ENCODE measurements around the gene TTC16.
"Not testable (repeated sequence)": the region's sequence is repeated elsewhere in the genome, so short reads cannot be mapped to it uniquely, and the experiment has no call there.

The TTC16 gene

GRCh38 chr9:127753622-127754021 is 37.7 kb downstream of the TTC16 start:
- H3K9ac ChIP-seq (ENCODE audit: low read depth, low read length): no peak overlapping the region; the same call in 1 of the 2 replicates

GRCh38 chr9:127754099-127755060 is 38.5 kb downstream of the TTC16 start:
- H3K4me1 ChIP-seq (ENCODE audit: insufficient read depth, low read length): no peaks in the 10 kb centered on the region; the same call in 1 of the 2 replicates
- no peaks in the 10 kb centered on the region for H3K9me3 ChIP-seq (ENCODE audit: control insufficient read depth, insufficient read depth, low read length)
- no peaks in the 10 kb centered on the region; the same call in 1 of the 2 replicates for H3K36me3 ChIP-seq (ENCODE audit: insufficient read depth, low read length)
- H3K9ac ChIP-seq (ENCODE audit: low read depth, low read length): peak overlapping the region; percentile 58

More at GRCh38 chr9:127753622-127754021, 37.7 kb downstream of the TTC16 start:
- no peaks in the 10 kb centered on the region; the same call in 1 of the 2 replicates for H3K36me3 ChIP-seq (ENCODE audit: insufficient read depth, low read length)
- H3K4me1 ChIP-seq (ENCODE audit: insufficient read depth, low read length): no peaks in the 10 kb centered on the region; the same call in 1 of the 2 replicates
- H3K9me3 ChIP-seq (ENCODE audit: control insufficient read depth, insufficient read depth, low read length): no peaks in the 10 kb centered on the region

- Histone ChIP-seq H3K9ac (ENCODE audit: low read depth, low read length) (peak overlapping the region; percentile 58), H3K4me1 (ENCODE audit: insufficient read depth, low read length) (no peaks in the 10 kb centered on the region; the same call in 1 of the 2 replicates), H3K36me3 (ENCODE audit: insufficient read depth, low read length) (no peaks in the 10 kb centered on the region; the same call in 1 of the 2 replicates), H3K9me3 (ENCODE audit: control insufficient read depth, insufficient read depth, low read length) (no peaks in the 10 kb centered on the region)
Observed at GRCh38 chr9:127755061-127756060, 39.5 kb downstream of the TTC16 start.

- Histone ChIP-seq H3K9me3 (ENCODE audit: control insufficient read depth, insufficient read depth, low read length) (no peaks in the 10 kb centered on the region), H3K36me3 (ENCODE audit: insufficient read depth, low read length) (no peaks in the 10 kb centered on the region), H3K4me1 (ENCODE audit: insufficient read depth, low read length) (no peaks in the 10 kb centered on the region; the same call in 1 of the 2 replicates), H3K9ac (ENCODE audit: low read depth, low read length) (no peak overlapping the region)
Observed at GRCh38 chr9:127756233-127756632, 40.4 kb downstream of the TTC16 start.

GRCh38 chr9:127756776-127757175 is 40.9 kb downstream of the TTC16 start:
- H3K36me3 ChIP-seq (ENCODE audit: insufficient read depth, low read length); H3K9ac ChIP-seq (ENCODE audit: low read depth, low read length); H3K9me3 ChIP-seq (ENCODE audit: control insufficient read depth, insufficient read depth, low read length); H3K4me1 ChIP-seq (ENCODE audit: insufficient read depth, low read length): not testable (repeated sequence)

GRCh38 chr9:127758843-127759242 is 43.0 kb downstream of the TTC16 start:
- no peaks in the 10 kb centered on the region for H3K9me3 ChIP-seq (ENCODE audit: control insufficient read depth, insufficient read depth, low read length)
- peaks cover 13% of the 10 kb centered on the region for H3K4me1 ChIP-seq (ENCODE audit: insufficient read depth, low read length)
- H3K36me3 ChIP-seq (ENCODE audit: insufficient read depth, low read length): no peaks in the 10 kb centered on the region
- no peak overlapping the region for H3K9ac ChIP-seq (ENCODE audit: low read depth, low read length)

GRCh38 chr9:127761061-127761460 is 45.2 kb downstream of the TTC16 start:
- Histone ChIP-seq H3K9ac (ENCODE audit: low read depth, low read length) (no peak overlapping the region), H3K9me3 (ENCODE audit: control insufficient read depth, insufficient read depth, low read length) (no peaks in the 10 kb centered on the region), H3K36me3 (ENCODE audit: insufficient read depth, low read length) (no peaks in the 10 kb centered on the region), H3K4me1 (ENCODE audit: insufficient read depth, low read length) (peaks cover 19% of the 10 kb centered on the region)

- Histone ChIP-seq H3K9ac (ENCODE audit: low read depth, low read length) (no peak overlapping the region), H3K36me3 (ENCODE audit: insufficient read depth, low read length) (no peaks in the 10 kb centered on the region), H3K4me1 (ENCODE audit: insufficient read depth, low read length) (peaks cover 19% of the 10 kb centered on the region), H3K9me3 (ENCODE audit: control insufficient read depth, insufficient read depth, low read length) (no peaks in the 10 kb centered on the region)
Observed at GRCh38 chr9:127761491-127761956, 45.6 kb downstream of the TTC16 start.

- H3K4me1 ChIP-seq (ENCODE audit: insufficient read depth, low read length): peaks cover 19% of the 10 kb centered on the region
- no peaks in the 10 kb centered on the region for H3K36me3 ChIP-seq (ENCODE audit: insufficient read depth, low read length)
- no peak overlapping the region for H3K9ac ChIP-seq (ENCODE audit: low read depth, low read length)
- no peaks in the 10 kb centered on the region for H3K9me3 ChIP-seq (ENCODE audit: control insufficient read depth, insufficient read depth, low read length)
Observed at GRCh38 chr9:127762111-127762676, 46.3 kb downstream of the TTC16 start.

- Histone ChIP-seq H3K9ac (ENCODE audit: low read depth, low read length) (no peak overlapping the region), H3K9me3 (ENCODE audit: control insufficient read depth, insufficient read depth, low read length) (no peaks in the 10 kb centered on the region), H3K36me3 (ENCODE audit: insufficient read depth, low read length) (no peaks in the 10 kb centered on the region), H3K4me1 (ENCODE audit: insufficient read depth, low read length) (peaks cover 33% of the 10 kb centered on the region)
Observed at GRCh38 chr9:127763918-127764384, 48.1 kb downstream of the TTC16 start.

- Histone ChIP-seq H3K9ac (ENCODE audit: low read depth, low read length) (no peak overlapping the region), H3K4me1 (ENCODE audit: insufficient read depth, low read length) (peaks cover 41% of the 10 kb centered on the region), H3K9me3 (ENCODE audit: control insufficient read depth, insufficient read depth, low read length) (no peaks in the 10 kb centered on the region), H3K36me3 (ENCODE audit: insufficient read depth, low read length) (no peaks in the 10 kb centered on the region)
Observed at GRCh38 chr9:127765418-127765817, 49.5 kb downstream of the TTC16 start.

- no peaks in the 10 kb centered on the region for H3K36me3 ChIP-seq (ENCODE audit: insufficient read depth, low read length)
- peaks cover 36% of the 10 kb centered on the region for H3K4me1 ChIP-seq (ENCODE audit: insufficient read depth, low read length)
- H3K9ac ChIP-seq (ENCODE audit: low read depth, low read length): no peak overlapping the region
- H3K9me3 ChIP-seq (ENCODE audit: control insufficient read depth, insufficient read depth, low read length): no peaks in the 10 kb centered on the region
Observed at GRCh38 chr9:127767410-127767809, 51.5 kb downstream of the TTC16 start.

GRCh38 chr9:127767909-127768331 is 52.0 kb downstream of the TTC16 start:
- Histone ChIP-seq H3K4me1 (ENCODE audit: insufficient read depth, low read length) (peaks cover 32% of the 10 kb centered on the region), H3K9me3 (ENCODE audit: control insufficient read depth, insufficient read depth, low read length) (no peaks in the 10 kb centered on the region), H3K36me3 (ENCODE audit: insufficient read depth, low read length) (no peaks in the 10 kb centered on the region), H3K9ac (ENCODE audit: low read depth, low read length) (no peak overlapping the region)

- H3K9me3 ChIP-seq (ENCODE audit: control insufficient read depth, insufficient read depth, low read length): no peaks in the 10 kb centered on the region
- H3K9ac ChIP-seq (ENCODE audit: low read depth, low read length): no peak overlapping the region
- H3K4me1 ChIP-seq (ENCODE audit: insufficient read depth, low read length): peaks cover 31% of the 10 kb centered on the region
- no peaks in the 10 kb centered on the region for H3K36me3 ChIP-seq (ENCODE audit: insufficient read depth, low read length)
Observed at GRCh38 chr9:127768698-127769097, 52.8 kb downstream of the TTC16 start.
